22Rv1 (cell line): ENCODE measurements around the gene HARBI1.

ENCODE experiments used
- ZFX ChIP-seq: fragments of 450-650 bp; IDR thresholded peaks from 2 replicates; pipeline ENCODE4 v1.6.1; 2017; ENCODE audit warnings: antibody characterized with exemption, borderline replicate concordance
- TF ChIP-seq, protein P1 (sequence below): fragments of 450-650 bp; IDR thresholded peaks from 2 replicates; pipeline ENCODE4 v1.5.1; 2017; ENCODE audit warnings: mild to moderate bottlenecking

DNA sequence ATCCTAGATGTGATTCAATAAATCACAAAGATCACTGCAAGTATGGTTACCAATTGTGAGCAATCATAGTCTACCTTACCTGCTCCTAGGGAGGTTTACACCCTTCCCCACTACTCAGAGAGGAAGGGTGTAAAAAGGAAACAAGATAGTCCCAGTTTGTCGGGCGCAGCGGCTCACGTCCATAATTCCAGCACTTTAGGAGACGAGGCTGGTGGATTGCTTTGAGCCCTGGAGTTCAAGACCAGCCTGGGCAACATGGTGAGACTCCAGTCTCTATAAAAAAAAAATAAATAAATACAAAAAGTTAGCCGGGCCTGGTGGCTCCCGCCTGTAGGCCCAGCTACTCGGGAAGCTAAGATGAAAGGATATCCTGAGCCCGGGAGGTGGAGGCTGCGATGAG, 22.2 kb downstream of the HARBI1 start:
- TF ChIP-seq, protein P1, sequence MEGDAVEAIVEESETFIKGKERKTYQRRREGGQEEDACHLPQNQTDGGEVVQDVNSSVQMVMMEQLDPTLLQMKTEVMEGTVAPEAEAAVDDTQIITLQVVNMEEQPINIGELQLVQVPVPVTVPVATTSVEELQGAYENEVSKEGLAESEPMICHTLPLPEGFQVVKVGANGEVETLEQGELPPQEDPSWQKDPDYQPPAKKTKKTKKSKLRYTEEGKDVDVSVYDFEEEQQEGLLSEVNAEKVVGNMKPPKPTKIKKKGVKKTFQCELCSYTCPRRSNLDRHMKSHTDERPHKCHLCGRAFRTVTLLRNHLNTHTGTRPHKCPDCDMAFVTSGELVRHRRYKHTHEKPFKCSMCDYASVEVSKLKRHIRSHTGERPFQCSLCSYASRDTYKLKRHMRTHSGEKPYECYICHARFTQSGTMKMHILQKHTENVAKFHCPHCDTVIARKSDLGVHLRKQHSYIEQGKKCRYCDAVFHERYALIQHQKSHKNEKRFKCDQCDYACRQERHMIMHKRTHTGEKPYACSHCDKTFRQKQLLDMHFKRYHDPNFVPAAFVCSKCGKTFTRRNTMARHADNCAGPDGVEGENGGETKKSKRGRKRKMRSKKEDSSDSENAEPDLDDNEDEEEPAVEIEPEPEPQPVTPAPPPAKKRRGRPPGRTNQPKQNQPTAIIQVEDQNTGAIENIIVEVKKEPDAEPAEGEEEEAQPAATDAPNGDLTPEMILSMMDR = no peak
- TF ChIP-seq ZFX = no peak
